ENCODE measurements around the gene ELSPBP1.
"Not testable (repeated sequence)": the region's sequence is repeated elsewhere in the genome, so short reads cannot be mapped to it uniquely, and the experiment has no call there.

The ELSPBP1 gene

DNA sequence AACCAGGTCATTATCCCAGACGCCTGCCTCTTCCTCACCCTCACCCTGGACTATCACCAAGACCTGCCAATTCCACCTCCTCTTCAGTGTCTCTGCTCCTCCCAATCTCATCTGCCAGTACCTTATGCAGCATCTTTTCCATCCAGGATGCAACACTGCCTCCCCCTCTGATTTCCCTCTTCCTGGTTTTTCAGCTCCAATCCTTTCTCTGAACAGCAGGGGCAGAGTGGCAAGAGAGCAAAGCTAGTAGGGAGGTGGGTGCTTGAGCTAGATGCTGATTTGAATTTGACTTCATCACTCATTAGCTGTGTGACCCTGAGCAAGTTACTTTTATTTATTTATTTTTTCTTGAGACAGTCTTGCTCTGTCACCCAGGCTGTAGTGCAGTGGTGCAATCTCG lies 75.0 kb downstream of the ELSPBP1 start:
- no peak overlapping the region for H3K27ac ChIP-seq (ENCODE audit: low read length)
- H3K4me1 ChIP-seq (ENCODE audit: control insufficient read depth, insufficient read depth, low read length), result no peaks in the 10 kb centered on the region
- H3K4me3 ChIP-seq (ENCODE audit: low read length), result no peak overlapping the region
- WGBS (ENCODE audit: insufficient coverage, insufficient read length), result no CpG with 5 or more reads among the region's 2 CpGs
- no peaks in the 10 kb centered on the region for H3K36me3 ChIP-seq (ENCODE audit: control insufficient read depth, insufficient read depth, low read length)
- no peak for DNase-seq (ENCODE audit: low read depth, low spot score)
- H3K9me3 ChIP-seq (ENCODE audit: control insufficient read depth, insufficient read depth, low read length), result no peaks in the 10 kb centered on the region
- H3K27me3 ChIP-seq (ENCODE audit: control insufficient read depth, insufficient read depth, low read length), result no peaks in the 10 kb centered on the region

DNA sequence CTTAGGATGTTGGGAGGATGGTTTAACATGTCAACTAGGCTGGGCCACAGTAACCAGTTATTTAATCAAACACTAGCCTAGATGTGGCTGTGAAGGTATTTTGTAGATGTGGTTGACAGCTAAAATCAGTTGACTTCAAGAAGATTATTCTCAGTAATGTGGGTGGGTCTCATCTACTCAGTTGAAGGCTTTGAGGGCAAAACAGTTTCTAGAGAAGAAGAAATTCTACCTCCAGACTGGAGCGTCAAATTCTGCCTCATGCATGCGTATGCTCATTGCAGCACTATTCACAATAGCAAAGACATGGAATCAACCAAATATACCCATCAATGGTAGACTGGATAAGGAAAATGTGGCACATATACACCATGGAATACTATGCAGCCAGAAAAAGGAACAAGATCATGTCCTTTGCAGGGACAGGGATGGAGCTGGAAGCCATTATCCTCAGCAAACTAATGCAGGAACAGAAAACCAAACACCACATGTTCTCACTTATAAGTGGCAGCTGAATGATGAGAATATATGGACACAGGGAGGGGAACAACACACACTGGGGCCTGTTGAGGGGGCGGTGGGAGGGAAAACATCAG lies 75.8 kb downstream of the ELSPBP1 start:
- not testable (repeated sequence) for H3K9me3 ChIP-seq (ENCODE audit: control insufficient read depth, insufficient read depth, low read length); H3K27me3 ChIP-seq (ENCODE audit: control insufficient read depth, insufficient read depth, low read length); DNase-seq (ENCODE audit: low read depth, low spot score); H3K27ac ChIP-seq (ENCODE audit: low read length); H3K4me3 ChIP-seq (ENCODE audit: low read length); H3K4me1 ChIP-seq (ENCODE audit: control insufficient read depth, insufficient read depth, low read length); H3K36me3 ChIP-seq (ENCODE audit: control insufficient read depth, insufficient read depth, low read length)
- no CpG with 5 or more reads among the region's 3 CpGs for WGBS (ENCODE audit: insufficient coverage, insufficient read length)

Data from iPS DF 6.9 (cell line).